Middle frontal gyrus (tissue), 1 donor: Measurements from ENCODE around the gene RFX8.
"Not testable (repeated sequence)": the region's sequence is repeated elsewhere in the genome, so short reads cannot be mapped to it uniquely, and the experiment has no call there.

Experiments used
- DNase-seq: peaks from one replicate; pipeline ENCODE4 v3.0.0-alpha.2; 2015; ENCODE audit warnings: low spot score; ENCODE audit errors: extremely low spot score

The RFX8 gene

GRCh38 chr2:101474731-101475384, at the start of gene RFX8:
RFX8 (minus strand) TSS chr2:101475112; CDS start chr2:101466848, 8,264 bp downstream.
- DNase-seq, result no peak

GRCh38 chr2:101521487-101521886, 46.6 kb upstream of the RFX8 start:
- no peak for DNase-seq

GRCh38 chr2:101520246-101520645, 45.3 kb upstream of the RFX8 start:
- DNase-seq, result no peak

- peak; percentile 48 for DNase-seq
These were observed 43.9 kb upstream of the RFX8 start for GRCh38 chr2:101518578-101519492.

- DNase-seq, result no peak
These were observed 42.9 kb upstream of the RFX8 start for GRCh38 chr2:101517758-101518271.

- no peak for DNase-seq
These were observed 42.1 kb upstream of the RFX8 start for GRCh38 chr2:101516823-101517690.

GRCh38 chr2:101516349-101516748, 41.4 kb upstream of the RFX8 start:
- DNase-seq, result no peak

- DNase-seq, result no peak
These were observed 40.6 kb upstream of the RFX8 start for GRCh38 chr2:101515477-101515876.

- DNase-seq, result no peak
These were observed 38.1 kb upstream of the RFX8 start for GRCh38 chr2:101512993-101513392.

- no peak for DNase-seq
These were observed 36.5 kb upstream of the RFX8 start for GRCh38 chr2:101511381-101511780.

- DNase-seq, result no peak
These were observed 34.8 kb upstream of the RFX8 start for GRCh38 chr2:101509499-101510284.

- DNase-seq, result no peak
These were observed 33.7 kb upstream of the RFX8 start for GRCh38 chr2:101508636-101509035.

GRCh38 chr2:101505276-101505675, 30.4 kb upstream of the RFX8 start:
- DNase-seq, result not testable (repeated sequence)

- not testable (repeated sequence) for DNase-seq
These were observed 29.8 kb upstream of the RFX8 start for GRCh38 chr2:101504744-101505143.

GRCh38 chr2:101502095-101502494, 27.2 kb upstream of the RFX8 start:
- DNase-seq, result no peak

GRCh38 chr2:101501443-101501842, 26.5 kb upstream of the RFX8 start:
- DNase-seq, result no peak

- no peak for DNase-seq
These were observed 25.9 kb upstream of the RFX8 start for GRCh38 chr2:101500860-101501259.

- DNase-seq, result no peak
These were observed 25.3 kb upstream of the RFX8 start for GRCh38 chr2:101500180-101500579.

GRCh38 chr2:101496279-101496678, 21.4 kb upstream of the RFX8 start:
- no peak for DNase-seq

- DNase-seq, result no peak
These were observed 18.1 kb upstream of the RFX8 start for GRCh38 chr2:101492936-101493473.
